GM23338 (cell line): ENCODE measurements around the gene SHKBP1. TPM values are rescaled to one million over a fixed set of nuclear protein-coding genes. Genes with fewer than 3 reads are reported as not detected.

Source experiments
- ATAC-seq: fragments of 200-7000 bp; cut with Tn5 transposase; 3 replicates; pipeline ENCODE4 v1.9.1; 2020
- DNase-seq: peaks from one replicate; pipeline ENCODE4 v3.0.0-alpha.2; 2015; ENCODE audit warnings: low spot score
- H2AFZ ChIP-seq: fragments of 200-600 bp; sonication (generic); 2 replicates; pipeline ENCODE4 v1.8.0; 2016; ENCODE audit warnings: antibody characterized with exemption, mild to moderate bottlenecking, moderate library complexity
- H3F3A ChIP-seq: fragments of 200-600 bp; sonication (generic); replicated peaks from 2 replicates; pipeline ENCODE4 v1.8.0; 2017; ENCODE audit warnings: antibody characterized with exemption, mixed run types, low read depth
- H3K27ac ChIP-seq: fragments of 200-600 bp; sonication (generic); 2 replicates; pipeline ENCODE4 v1.6.1; 2016; ENCODE audit warnings: low read depth
- H3K27me3 ChIP-seq: fragments of 200-600 bp; sonication (generic); 2 replicates; pipeline ENCODE4 v1.8.0; 2016; ENCODE audit warnings: mild to moderate bottlenecking, mixed run types, moderate library complexity; ENCODE audit not compliant: insufficient read depth
- H3K36me3 ChIP-seq: fragments of 200-600 bp; sonication (generic); 2 replicates; pipeline ENCODE4 v1.8.0; 2016; ENCODE audit warnings: mild to moderate bottlenecking; ENCODE audit not compliant: insufficient read depth
- H3K4me1 ChIP-seq: fragments of 200-600 bp; sonication (generic); 2 replicates; pipeline ENCODE4 v1.8.0; 2016; ENCODE audit warnings: mild to moderate bottlenecking, moderate library complexity; ENCODE audit not compliant: insufficient read depth
- H3K4me2 ChIP-seq: fragments of 200-600 bp; sonication (generic); 2 replicates; pipeline ENCODE4 v1.7.1; 2017; ENCODE audit warnings: mixed run types
- H3K4me3 ChIP-seq: fragments of 200-600 bp; sonication (generic); 2 replicates; pipeline ENCODE4 v1.6.1; 2016; ENCODE audit warnings: mixed run types
- H3K79me2 ChIP-seq: fragments of 200-600 bp; sonication (generic); replicated peaks from 2 replicates; pipeline ENCODE4 v1.8.0; 2017; ENCODE audit warnings: mild to moderate bottlenecking; ENCODE audit not compliant: insufficient read depth
- H3K9me2 ChIP-seq: fragments of 200-600 bp; sonication (generic); 2 replicates; pipeline ENCODE4 v1.8.0; 2017; ENCODE audit not compliant: insufficient read depth
- H4K20me1 ChIP-seq: fragments of 200-600 bp; sonication (generic); replicated peaks from 2 replicates; pipeline ENCODE4 v1.8.0; 2017; ENCODE audit warnings: mild to moderate bottlenecking; ENCODE audit not compliant: insufficient read depth
- H3K27ac Mint-ChIP-seq: 2 replicates; pipeline ENCODE4 v1.8.0; 2020; ENCODE audit warnings: inconsistent platforms, mild to moderate bottlenecking, moderate library complexity, mixed read lengths
- H3K27me3 Mint-ChIP-seq: 3 replicates; pipeline ENCODE4 v1.8.0; 2022; ENCODE audit warnings: low read depth, mild to moderate bottlenecking, moderate library complexity, mixed read lengths, inconsistent platforms; ENCODE audit not compliant: insufficient read depth, poor library complexity
- H3K36me3 Mint-ChIP-seq: 3 replicates; pipeline ENCODE4 v1.8.0; 2021; ENCODE audit warnings: low read depth, mild to moderate bottlenecking, inconsistent platforms, moderate library complexity, mixed read lengths
- H3K4me1 Mint-ChIP-seq: 3 replicates; pipeline ENCODE4 v1.8.0; 2020; ENCODE audit warnings: mild to moderate bottlenecking, inconsistent platforms, mixed read lengths
- H3K4me3 Mint-ChIP-seq: 3 replicates; pipeline ENCODE4 v1.8.0; 2021; ENCODE audit warnings: moderate library complexity, mild to moderate bottlenecking, inconsistent platforms, mixed read lengths
- H3K9me3 Mint-ChIP-seq: 3 replicates; pipeline ENCODE4 v1.8.0; 2020; ENCODE audit warnings: moderate library complexity, mild to moderate bottlenecking, inconsistent platforms, mixed read lengths
- CREB1 ChIP-seq: fragments of 250-450 bp; sonication (Bioruptor Pico); IDR thresholded peaks from 2 replicates; pipeline ENCODE4 v1.5.0; 2020; ENCODE audit warnings: low read depth, mild to moderate bottlenecking, moderate library complexity
- ETS1 ChIP-seq: IDR thresholded peaks from 2 replicates; pipeline ENCODE4 v1.6.1; 2016; ENCODE audit warnings: antibody characterized with exemption
- EZH2 ChIP-seq: fragments of 200-600 bp; sonication (generic); IDR thresholded peaks from one replicate; pipeline ENCODE4 v1.8.0; 2017; ENCODE audit warnings: antibody characterized with exemption, mild to moderate bottlenecking, low read depth; ENCODE audit not compliant: unreplicated experiment
- EZH2phosphoT487 ChIP-seq: fragments of 200-600 bp; sonication (generic); IDR thresholded peaks from one replicate; pipeline ENCODE4 v1.8.1; 2018; ENCODE audit warnings: antibody characterized with exemption; ENCODE audit not compliant: unreplicated experiment
- JUNB ChIP-seq: IDR thresholded peaks from one replicate; pipeline ENCODE4 v1.6.1; 2016; ENCODE audit warnings: antibody characterized with exemption; ENCODE audit not compliant: unreplicated experiment
- NANOG ChIP-seq: IDR thresholded peaks from 2 replicates; pipeline ENCODE4 v1.6.1; 2016; ENCODE audit warnings: antibody characterized with exemption, borderline replicate concordance
- POLR2AphosphoS5 ChIP-seq: IDR thresholded peaks from 2 replicates; pipeline ENCODE4 v1.6.1; 2016; ENCODE audit warnings: antibody characterized with exemption, low read depth
- REST ChIP-seq: IDR thresholded peaks from one replicate; pipeline ENCODE4 v1.6.1; 2018; ENCODE audit warnings: antibody characterized with exemption; ENCODE audit not compliant: unreplicated experiment
- STAT1 ChIP-seq: IDR thresholded peaks from one replicate; pipeline ENCODE4 v1.6.1; 2016; ENCODE audit warnings: antibody characterized with exemption; ENCODE audit not compliant: unreplicated experiment
- ZNF114 ChIP-seq: fragments of 250-450 bp; sonication (Bioruptor Pico); IDR thresholded peaks from 2 replicates; pipeline ENCODE4 v1.5.0; 2020; ENCODE audit warnings: mild to moderate bottlenecking, moderate library complexity
- ZNF331 ChIP-seq: fragments of 250-450 bp; sonication (Bioruptor Pico); IDR thresholded peaks from 2 replicates; pipeline ENCODE4 v1.5.0; 2020; ENCODE audit warnings: low read depth, mild to moderate bottlenecking, moderate library complexity
- polyA plus RNA-seq: library from polyadenylated mRNA; unstranded; fragments of >200 nt; fragmentation: Nextera tagmentation; extraction: Ambion mirVana; gene quantifications from 2 replicates; pipeline ENCODE4 v1.2.1, GENCODE V29; 2016
- total RNA-seq: library from RNA; depleted of rRNA; stranded (reverse); fragments of >200 nt; shearing (Covaris generic); gene quantifications from 2 replicates; pipeline ENCODE4 v1.2.3, GENCODE V29; 2014
- TF ChIP-seq, protein P1 (sequence below), 2 experiments: fragments of 200-600 bp in 1 of 2; sonication (generic) in 1 of 2; conservative IDR thresholded peaks; 2 replicates each; pipeline versions ENCODE4 v1.5.1 to v1.6.1; 2016 to 2017; ENCODE audit warnings: antibody characterized with exemption in 2 of 2, low read depth in 2 of 2, mild to moderate bottlenecking in 2 of 2, moderate library complexity in 1 of 2
- TF ChIP-seq, protein P2 (sequence below): fragments of 250-450 bp; sonication (Bioruptor Pico); IDR thresholded peaks from 2 replicates; pipeline ENCODE4 v1.5.0; 2020; ENCODE audit warnings: mild to moderate bottlenecking, moderate library complexity

SHKBP1 gene
- total and polyA plus RNA-seq, 2 experiments from 2014 or later = 63.2 to 69.8 TPM

- peaks cover 4% of the 10 kb centered on the region for H3K4me1 Mint-ChIP-seq
- H3K36me3 ChIP-seq = peaks cover 11% of the 10 kb centered on the region; the same call in 1 of the 2 replicates
- no peak overlapping the region for H3K4me3 ChIP-seq
- no peak overlapping the region for H2AFZ ChIP-seq
- 0 out of 2 replicates have a peak, but pooled peaks cover 4% of the 10 kb centered on the region for H3F3A ChIP-seq
- no peak overlapping the region for H3K4me3 Mint-ChIP-seq
- peaks cover 14% of the 10 kb centered on the region; the same call in 1 of the 2 replicates for H4K20me1 ChIP-seq
- DNase-seq = no peak
- H3K27ac Mint-ChIP-seq = no peak overlapping the region
- TF ChIP-seq REST = no peak
- no peak for TF ChIP-seq ZNF331 (CRISPR knock-in tag)
- TF ChIP-seq POLR2AphosphoS5 = no peak
- TF ChIP-seq ETS1 = no peak
- no peak for TF ChIP-seq EZH2
- TF ChIP-seq NANOG = no peak
- TF ChIP-seq, protein P1, sequence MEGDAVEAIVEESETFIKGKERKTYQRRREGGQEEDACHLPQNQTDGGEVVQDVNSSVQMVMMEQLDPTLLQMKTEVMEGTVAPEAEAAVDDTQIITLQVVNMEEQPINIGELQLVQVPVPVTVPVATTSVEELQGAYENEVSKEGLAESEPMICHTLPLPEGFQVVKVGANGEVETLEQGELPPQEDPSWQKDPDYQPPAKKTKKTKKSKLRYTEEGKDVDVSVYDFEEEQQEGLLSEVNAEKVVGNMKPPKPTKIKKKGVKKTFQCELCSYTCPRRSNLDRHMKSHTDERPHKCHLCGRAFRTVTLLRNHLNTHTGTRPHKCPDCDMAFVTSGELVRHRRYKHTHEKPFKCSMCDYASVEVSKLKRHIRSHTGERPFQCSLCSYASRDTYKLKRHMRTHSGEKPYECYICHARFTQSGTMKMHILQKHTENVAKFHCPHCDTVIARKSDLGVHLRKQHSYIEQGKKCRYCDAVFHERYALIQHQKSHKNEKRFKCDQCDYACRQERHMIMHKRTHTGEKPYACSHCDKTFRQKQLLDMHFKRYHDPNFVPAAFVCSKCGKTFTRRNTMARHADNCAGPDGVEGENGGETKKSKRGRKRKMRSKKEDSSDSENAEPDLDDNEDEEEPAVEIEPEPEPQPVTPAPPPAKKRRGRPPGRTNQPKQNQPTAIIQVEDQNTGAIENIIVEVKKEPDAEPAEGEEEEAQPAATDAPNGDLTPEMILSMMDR (conservative IDR thresholded peaks at IDR 0.05; ENCODE audit: low read depth in 2 of 2) = no peak
- TF ChIP-seq EZH2phosphoT487 = no peak
- TF ChIP-seq ZNF114 = no peak
- no peak for TF ChIP-seq CREB1
- no peak for TF ChIP-seq STAT1
- TF ChIP-seq, protein P2, sequence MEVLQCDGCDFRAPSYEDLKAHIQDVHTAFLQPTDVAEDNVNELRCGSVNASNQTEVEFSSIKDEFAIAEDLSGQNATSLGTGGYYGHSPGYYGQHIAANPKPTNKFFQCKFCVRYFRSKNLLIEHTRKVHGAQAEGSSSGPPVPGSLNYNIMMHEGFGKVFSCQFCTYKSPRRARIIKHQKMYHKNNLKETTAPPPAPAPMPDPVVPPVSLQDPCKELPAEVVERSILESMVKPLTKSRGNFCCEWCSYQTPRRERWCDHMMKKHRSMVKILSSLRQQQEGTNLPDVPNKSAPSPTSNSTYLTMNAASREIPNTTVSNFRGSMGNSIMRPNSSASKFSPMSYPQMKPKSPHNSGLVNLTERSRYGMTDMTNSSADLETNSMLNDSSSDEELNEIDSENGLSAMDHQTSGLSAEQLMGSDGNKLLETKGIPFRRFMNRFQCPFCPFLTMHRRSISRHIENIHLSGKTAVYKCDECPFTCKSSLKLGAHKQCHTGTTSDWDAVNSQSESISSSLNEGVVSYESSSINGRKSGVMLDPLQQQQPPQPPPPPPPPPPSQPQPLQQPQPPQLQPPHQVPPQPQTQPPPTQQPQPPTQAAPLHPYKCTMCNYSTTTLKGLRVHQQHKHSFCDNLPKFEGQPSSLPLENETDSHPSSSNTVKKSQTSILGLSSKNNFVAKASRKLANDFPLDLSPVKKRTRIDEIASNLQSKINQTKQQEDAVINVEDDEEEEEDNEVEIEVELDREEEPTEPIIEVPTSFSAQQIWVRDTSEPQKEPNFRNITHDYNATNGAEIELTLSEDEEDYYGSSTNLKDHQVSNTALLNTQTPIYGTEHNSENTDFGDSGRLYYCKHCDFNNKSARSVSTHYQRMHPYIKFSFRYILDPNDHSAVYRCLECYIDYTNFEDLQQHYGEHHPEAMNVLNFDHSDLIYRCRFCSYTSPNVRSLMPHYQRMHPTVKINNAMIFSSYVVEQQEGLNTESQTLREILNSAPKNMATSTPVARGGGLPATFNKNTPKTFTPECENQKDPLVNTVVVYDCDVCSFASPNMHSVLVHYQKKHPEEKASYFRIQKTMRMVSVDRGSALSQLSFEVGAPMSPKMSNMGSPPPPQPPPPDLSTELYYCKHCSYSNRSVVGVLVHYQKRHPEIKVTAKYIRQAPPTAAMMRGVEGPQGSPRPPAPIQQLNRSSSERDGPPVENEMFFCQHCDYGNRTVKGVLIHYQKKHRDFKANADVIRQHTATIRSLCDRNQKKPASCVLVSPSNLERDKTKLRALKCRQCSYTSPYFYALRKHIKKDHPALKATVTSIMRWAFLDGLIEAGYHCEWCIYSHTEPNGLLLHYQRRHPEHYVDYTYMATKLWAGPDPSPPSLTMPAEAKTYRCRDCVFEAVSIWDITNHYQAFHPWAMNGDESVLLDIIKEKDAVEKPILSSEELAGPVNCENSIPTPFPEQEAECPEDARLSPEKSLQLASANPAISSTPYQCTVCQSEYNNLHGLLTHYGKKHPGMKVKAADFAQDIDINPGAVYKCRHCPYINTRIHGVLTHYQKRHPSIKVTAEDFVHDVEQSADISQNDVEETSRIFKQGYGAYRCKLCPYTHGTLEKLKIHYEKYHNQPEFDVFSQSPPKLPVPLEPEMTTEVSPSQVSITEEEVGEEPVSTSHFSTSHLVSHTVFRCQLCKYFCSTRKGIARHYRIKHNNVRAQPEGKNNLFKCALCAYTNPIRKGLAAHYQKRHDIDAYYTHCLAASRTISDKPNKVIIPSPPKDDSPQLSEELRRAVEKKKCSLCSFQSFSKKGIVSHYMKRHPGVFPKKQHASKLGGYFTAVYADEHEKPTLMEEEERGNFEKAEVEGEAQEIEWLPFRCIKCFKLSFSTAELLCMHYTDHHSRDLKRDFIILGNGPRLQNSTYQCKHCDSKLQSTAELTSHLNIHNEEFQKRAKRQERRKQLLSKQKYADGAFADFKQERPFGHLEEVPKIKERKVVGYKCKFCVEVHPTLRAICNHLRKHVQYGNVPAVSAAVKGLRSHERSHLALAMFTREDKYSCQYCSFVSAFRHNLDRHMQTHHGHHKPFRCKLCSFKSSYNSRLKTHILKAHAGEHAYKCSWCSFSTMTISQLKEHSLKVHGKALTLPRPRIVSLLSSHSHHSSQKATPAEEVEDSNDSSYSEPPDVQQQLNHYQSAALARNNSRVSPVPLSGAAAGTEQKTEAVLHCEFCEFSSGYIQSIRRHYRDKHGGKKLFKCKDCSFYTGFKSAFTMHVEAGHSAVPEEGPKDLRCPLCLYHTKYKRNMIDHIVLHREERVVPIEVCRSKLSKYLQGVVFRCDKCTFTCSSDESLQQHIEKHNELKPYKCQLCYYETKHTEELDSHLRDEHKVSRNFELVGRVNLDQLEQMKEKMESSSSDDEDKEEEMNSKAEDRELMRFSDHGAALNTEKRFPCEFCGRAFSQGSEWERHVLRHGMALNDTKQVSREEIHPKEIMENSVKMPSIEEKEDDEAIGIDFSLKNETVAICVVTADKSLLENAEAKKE (CRISPR knock-in tag) = no peak
- TF ChIP-seq JUNB = no peak
- H3K9me3 Mint-ChIP-seq = no peaks in the 10 kb centered on the region
- no peaks in the 10 kb centered on the region for H3K79me2 ChIP-seq
- peaks cover 48% of the 10 kb centered on the region for H3K36me3 Mint-ChIP-seq
- ATAC-seq = no peak
- no peaks in the 10 kb centered on the region for H3K9me2 ChIP-seq
- H3K27ac ChIP-seq = no peak overlapping the region
- H3K4me2 ChIP-seq = no peak overlapping the region
- H3K27me3 Mint-ChIP-seq = peaks cover 8% of the 10 kb centered on the region
- no peaks in the 10 kb centered on the region for H3K27me3 ChIP-seq
- no peaks in the 10 kb centered on the region for H3K4me1 ChIP-seq
Observed at GRCh38 chr19:40583283-40583682, 6.6 kb downstream of the SHKBP1 start.
